Activated CD4-positive, alpha-beta T cell treated with anti-CD3 and anti-CD28 coated beads, Interleukin-2, amount 10 ng/mL, durations not matched to agents 24 days and 14 days (primary cell): ENCODE data around the gene DEPDC4. TPM values are rescaled to one million over a fixed set of nuclear protein-coding genes. Genes with fewer than 3 reads are reported as not detected.

Source experiments
- total RNA-seq: library from RNA; stranded (reverse); gene quantifications from 2 replicates; pipeline ENCODE4 v1.2.3, GENCODE V29; 2022

Gene DEPDC4
- total RNA-seq, 1 donor from 2014 or later, result 2.9 TPM

Other genes with a start within 250 kb of the DEPDC4 start
- 57.6 and 63.6 TPM in 2 replicates for gene BLTP3B, start 124.2 kb downstream of the DEPDC4 start, total RNA-seq
- 33.7 and 37.4 TPM in 2 replicates for gene ACTR6, start 66.3 kb downstream of the DEPDC4 start, total RNA-seq
- 31.1 and 34.8 TPM in 2 replicates for gene SCYL2, start 98 bp upstream of the DEPDC4 start, total RNA-seq
- gene SLC17A8, start 90.0 kb upstream of the DEPDC4 start, total RNA-seq, result not detected in 2 replicates
- gene NR1H4, start 206.8 kb upstream of the DEPDC4 start, total RNA-seq, result not detected in 2 replicates